VCaP (cell line): Measurements from ENCODE around the gene TMEM248.
"Not testable (repeated sequence)": the region's sequence is repeated elsewhere in the genome, so short reads cannot be mapped to it uniquely, and the experiment has no call there.

Source experiments
- H3K27ac ChIP-seq: fragments of 450-650 bp; 2 replicates; pipeline ENCODE4 v1.5.1; 2017
- CTCF ChIP-seq: fragments of 450-650 bp; conservative IDR thresholded peaks from 2 replicates; pipeline ENCODE4 v1.5.1; 2017; ENCODE audit warnings: mild to moderate bottlenecking, moderate library complexity

The TMEM248 gene

GRCh38 chr7:66958538-66959350 lies 37.7 kb downstream of the TMEM248 start:
- TF ChIP-seq CTCF, result no peak

GRCh38 chr7:66960192-66960591 lies 39.2 kb downstream of the TMEM248 start:
- H3K27ac ChIP-seq, result no peak overlapping the region
- TF ChIP-seq CTCF, result no peak

More at GRCh38 chr7:66958538-66959350, 37.7 kb downstream of the TMEM248 start:
- no peak overlapping the region for H3K27ac ChIP-seq

DNA sequence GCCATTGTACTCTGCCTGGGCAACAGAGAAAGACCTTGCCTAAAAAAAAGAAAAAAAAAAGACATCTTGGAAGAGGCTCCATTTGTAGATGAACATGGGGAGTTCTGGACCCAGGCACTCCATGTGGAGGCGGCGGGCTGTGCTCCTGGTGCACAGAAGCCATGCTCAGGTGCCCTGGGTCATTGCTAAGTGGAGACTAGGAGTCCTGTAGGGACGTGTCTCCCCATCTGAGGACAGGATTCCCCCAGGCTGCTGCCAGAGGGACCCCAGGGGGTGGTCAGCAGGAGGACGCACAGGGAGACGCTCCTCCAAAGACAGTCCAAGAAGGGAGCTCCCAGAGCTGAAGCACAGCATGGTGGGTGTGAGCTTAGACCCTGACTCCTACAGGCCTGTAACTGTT lies 40.1 kb downstream of the TMEM248 start:
- TF ChIP-seq CTCF, result no peak
- H3K27ac ChIP-seq, result no peak overlapping the region

GRCh38 chr7:66964411-66964810 lies 43.4 kb downstream of the TMEM248 start:
- H3K27ac ChIP-seq, result no peak overlapping the region
- TF ChIP-seq CTCF, result no peak

GRCh38 chr7:66967029-66967428 lies 46.0 kb downstream of the TMEM248 start:
- H3K27ac ChIP-seq, result no peak overlapping the region
- TF ChIP-seq CTCF, result no peak

- not testable (repeated sequence) for H3K27ac ChIP-seq
Observed at GRCh38 chr7:66969001-66969400, 48.0 kb downstream of the TMEM248 start.

DNA sequence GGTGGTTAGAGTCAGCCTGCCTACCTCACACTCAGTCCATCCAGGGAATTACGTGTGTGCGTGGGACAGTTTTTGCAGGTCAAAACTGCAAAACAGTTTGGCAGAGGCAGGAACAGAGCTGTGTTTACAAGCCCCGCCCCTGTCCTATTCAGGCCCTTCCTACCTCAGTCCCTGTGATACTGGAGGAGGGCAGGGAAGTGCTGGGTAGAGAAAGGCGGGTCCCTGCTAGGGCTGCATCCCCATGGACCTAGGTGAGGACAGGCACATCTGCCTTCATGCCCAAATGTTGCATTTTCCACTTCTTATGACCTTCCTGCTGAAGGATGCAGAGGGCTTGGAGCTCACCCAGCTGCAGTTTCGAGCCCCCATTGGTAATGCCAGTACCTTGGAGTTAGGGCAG lies 49.3 kb downstream of the TMEM248 start:
- no peak for TF ChIP-seq CTCF
- H3K27ac ChIP-seq, result no peak overlapping the region

DNA sequence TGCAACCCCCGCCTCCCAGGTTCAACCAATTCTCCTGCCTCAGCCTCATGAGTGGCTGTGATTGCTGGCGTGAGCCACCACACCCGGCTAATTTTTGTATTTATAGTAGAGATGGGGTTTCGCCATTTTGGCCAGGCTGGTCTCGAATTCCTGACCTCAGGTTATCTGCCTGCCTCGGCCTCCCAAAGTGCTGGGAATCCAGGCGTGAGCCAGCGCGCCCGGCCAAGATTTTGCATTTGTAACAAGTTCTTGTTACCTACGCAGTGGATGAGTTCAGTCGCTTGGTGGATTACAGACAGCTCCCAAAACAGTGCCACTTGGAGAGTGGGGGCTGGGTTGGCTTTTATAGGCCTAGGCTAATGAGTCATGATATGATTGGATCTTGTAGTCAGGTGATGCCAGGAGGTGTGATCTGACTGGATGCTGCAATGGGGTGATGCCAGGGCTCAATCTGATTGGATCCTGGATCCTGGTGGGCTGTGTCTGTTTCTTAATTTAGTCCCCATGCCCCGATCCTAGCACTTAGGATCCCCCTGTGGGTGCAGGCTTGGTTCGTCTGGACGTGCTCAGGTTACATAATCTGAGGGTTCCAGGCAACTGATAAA lies 54.1 kb downstream of the TMEM248 start:
- H3K27ac ChIP-seq, result no peak overlapping the region
- TF ChIP-seq CTCF, result no peak

DNA sequence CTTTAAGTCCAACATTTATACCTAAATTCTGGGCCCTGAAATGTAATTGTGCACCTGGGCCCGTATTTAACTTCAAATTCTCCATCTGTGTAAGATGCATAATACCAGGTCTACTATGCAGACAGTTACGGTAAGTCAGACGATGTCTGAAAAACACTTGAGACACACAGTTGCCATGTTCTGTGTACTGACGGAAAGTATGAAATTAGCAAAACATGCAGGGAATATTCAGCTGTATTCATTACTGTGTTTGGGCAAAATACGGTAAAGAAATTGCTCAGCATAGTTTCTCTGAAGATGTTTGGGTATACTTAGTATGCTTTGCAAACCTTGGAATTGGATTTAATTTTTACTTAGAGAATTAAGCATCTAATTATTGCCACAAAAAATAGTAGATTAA lies 57.3 kb downstream of the TMEM248 start:
- not testable (repeated sequence) for H3K27ac ChIP-seq

DNA sequence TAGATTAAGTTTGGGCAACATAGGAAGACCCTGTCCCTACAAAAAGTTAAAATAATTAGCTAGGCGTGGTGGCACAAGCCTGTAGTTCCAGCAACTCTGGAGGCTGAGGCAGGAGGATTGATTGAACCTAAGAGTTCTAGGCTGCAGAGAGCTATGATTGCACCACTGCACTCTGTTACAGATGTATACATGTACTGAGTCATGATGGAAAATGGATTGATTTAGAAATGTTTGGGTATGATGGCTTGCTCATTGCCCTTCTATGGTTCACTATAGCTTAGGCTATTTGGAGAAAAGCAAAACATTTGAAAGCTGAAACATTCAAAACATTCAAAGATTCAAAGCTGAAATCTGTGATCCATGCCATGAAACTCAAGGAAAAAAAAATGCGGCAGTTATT lies 58.0 kb downstream of the TMEM248 start:
- H3K27ac ChIP-seq, result not testable (repeated sequence)

- H3K27ac ChIP-seq, result not testable (repeated sequence)
Observed at GRCh38 chr7:66980336-66980735, 59.3 kb downstream of the TMEM248 start.

GRCh38 chr7:66989552-66989951 lies 68.5 kb downstream of the TMEM248 start:
- not testable (repeated sequence) for H3K27ac ChIP-seq
